ENCODE measurements around the gene OR51E1. TPM values are rescaled to one million over a fixed set of nuclear protein-coding genes. Genes with fewer than 3 reads are reported as not detected.

OR51E1 gene
- total RNA-seq, 1 donor from 2014 or later = 0.14 TPM

DNA sequence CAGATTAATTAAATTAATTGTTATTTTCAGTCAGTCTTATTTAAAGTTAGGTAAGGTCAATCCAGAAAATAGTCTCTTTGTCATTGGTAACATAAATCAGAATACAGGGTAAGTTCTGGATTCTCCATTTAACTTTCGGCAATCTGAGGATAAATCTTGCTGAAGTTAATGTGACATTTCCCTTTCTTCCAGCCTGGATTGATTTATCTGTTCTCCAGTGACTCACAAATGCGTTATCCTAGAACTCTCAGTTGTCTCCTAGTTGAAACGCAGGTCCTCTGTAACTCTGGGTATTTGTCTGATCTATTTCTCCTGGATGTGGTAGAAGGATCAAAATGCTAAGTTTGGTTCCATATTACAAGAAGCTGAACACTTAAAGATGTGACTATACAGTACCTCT is 21.0 kb downstream of the OR51E1 start:
- H3K4me1 Mint-ChIP-seq (ENCODE audit: low read depth) = no peaks in the 10 kb centered on the region
- no peak overlapping the region for H3K4me3 Mint-ChIP-seq (ENCODE audit: low read depth)
- no peaks in the 10 kb centered on the region for H3K9me3 Mint-ChIP-seq (ENCODE audit: low read depth)
- H3K36me3 Mint-ChIP-seq (ENCODE audit: insufficient read depth) = no peaks in the 10 kb centered on the region
- no peak for TF ChIP-seq CTCF (IDR thresholded peaks at IDR 0.05; ENCODE audit: unreplicated experiment)
- no peak for DNase-seq (ENCODE audit: low spot score, unreplicated experiment)
- H3K27me3 Mint-ChIP-seq = no peaks in the 10 kb centered on the region
- no peak overlapping the region for H3K27ac Mint-ChIP-seq

DNA sequence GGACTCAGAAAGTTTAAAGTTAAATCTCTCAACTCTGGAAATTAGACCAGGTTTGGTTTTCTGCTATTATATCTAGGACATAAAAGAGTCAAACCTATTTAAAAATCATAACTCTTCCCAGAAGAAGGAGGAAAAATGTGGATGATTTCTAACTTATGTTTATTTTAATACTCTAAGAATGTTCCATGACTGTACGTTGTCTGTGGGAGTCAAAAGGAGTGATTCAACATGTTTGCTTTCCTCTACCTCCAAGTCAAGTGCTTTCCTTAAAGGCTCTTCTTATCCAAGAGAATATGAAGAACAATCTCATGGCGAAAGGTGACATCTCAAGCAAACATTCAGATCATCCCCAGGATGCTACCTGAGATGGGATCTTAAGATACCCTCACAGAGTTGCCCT is 21.6 kb downstream of the OR51E1 start:
- Mint-ChIP-seq H3K27ac (no peak overlapping the region), H3K36me3 (ENCODE audit: insufficient read depth) (no peaks in the 10 kb centered on the region), H3K27me3 (no peaks in the 10 kb centered on the region), H3K9me3 (ENCODE audit: low read depth) (no peaks in the 10 kb centered on the region), H3K4me3 (ENCODE audit: low read depth) (no peak overlapping the region), H3K4me1 (ENCODE audit: low read depth) (no peaks in the 10 kb centered on the region)
- no peak for TF ChIP-seq CTCF (IDR thresholded peaks at IDR 0.05; ENCODE audit: unreplicated experiment)
- DNase-seq (ENCODE audit: low spot score, unreplicated experiment) = no peak

DNA sequence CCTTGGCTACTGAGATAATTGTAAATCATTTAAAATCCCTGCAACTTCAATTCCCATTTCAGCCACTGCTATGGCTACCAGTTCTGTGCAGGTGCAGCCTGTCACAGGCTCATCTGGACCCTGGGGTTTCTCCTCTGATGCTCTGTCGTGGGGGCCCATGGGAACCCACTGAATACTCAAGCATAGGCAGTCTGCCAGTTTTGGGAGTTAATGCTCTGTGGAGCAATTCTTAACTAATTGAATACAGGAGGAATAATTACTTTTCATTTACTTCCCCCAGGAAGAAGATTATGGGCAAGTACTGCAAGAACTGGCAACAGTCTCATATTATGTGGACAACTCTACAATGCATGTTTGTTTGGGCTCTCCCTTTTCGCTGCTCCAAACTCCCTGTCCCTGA is 28.0 kb downstream of the OR51E1 start:
- Mint-ChIP-seq H3K27me3 (no peaks in the 10 kb centered on the region), H3K4me3 (ENCODE audit: low read depth) (no peak overlapping the region), H3K4me1 (ENCODE audit: low read depth) (peaks cover 2% of the 10 kb centered on the region), H3K36me3 (ENCODE audit: insufficient read depth) (no peaks in the 10 kb centered on the region), H3K9me3 (ENCODE audit: low read depth) (no peaks in the 10 kb centered on the region), H3K27ac (no peak overlapping the region)
- TF ChIP-seq CTCF (IDR thresholded peaks at IDR 0.05; ENCODE audit: unreplicated experiment) = no peak
- DNase-seq (ENCODE audit: low spot score, unreplicated experiment) = no peak

GRCh38 chr11:4672470-4672869 is 28.7 kb downstream of the OR51E1 start:
- Mint-ChIP-seq H3K4me1 (ENCODE audit: low read depth) (peaks cover 2% of the 10 kb centered on the region), H3K36me3 (ENCODE audit: insufficient read depth) (no peaks in the 10 kb centered on the region), H3K9me3 (ENCODE audit: low read depth) (no peaks in the 10 kb centered on the region), H3K27me3 (no peaks in the 10 kb centered on the region), H3K4me3 (ENCODE audit: low read depth) (no peak overlapping the region), H3K27ac (no peak overlapping the region)
- no peak for TF ChIP-seq CTCF (IDR thresholded peaks at IDR 0.05; ENCODE audit: unreplicated experiment)
- no peak for DNase-seq (ENCODE audit: low spot score, unreplicated experiment)

- TF ChIP-seq CTCF (IDR thresholded peaks at IDR 0.05; ENCODE audit: unreplicated experiment) = no peak
- H3K27ac Mint-ChIP-seq = no peak overlapping the region
- H3K4me1 Mint-ChIP-seq (ENCODE audit: low read depth) = peaks cover 2% of the 10 kb centered on the region
- no peak for DNase-seq (ENCODE audit: low spot score, unreplicated experiment)
- no peaks in the 10 kb centered on the region for H3K9me3 Mint-ChIP-seq (ENCODE audit: low read depth)
- H3K27me3 Mint-ChIP-seq = no peaks in the 10 kb centered on the region
- H3K36me3 Mint-ChIP-seq (ENCODE audit: insufficient read depth) = no peaks in the 10 kb centered on the region
- H3K4me3 Mint-ChIP-seq (ENCODE audit: low read depth) = no peak overlapping the region
These were observed 30.0 kb downstream of the OR51E1 start for GRCh38 chr11:4673781-4674180.

Measured in progenitor cell of endocrine pancreas (in vitro differentiated cells).